Caco-2 (cell line): ENCODE measurements around the gene PLEKHF1. TPM values are rescaled to one million over a fixed set of nuclear protein-coding genes. Genes with fewer than 3 reads are reported as not detected.
A peak's percentile ranks its signal among the peaks of the same experiment; 100 is the strongest.

Source experiments
- BruUV-seq: library from RNA; stranded (reverse); fragments of 400-500 nt; replicated peaks from 2 replicates; lab custom pipeline; 2021; lab: Mats Ljungman, UMichigan
- CTCF ChIA-PET: fragments of 300-600 bp; sonication (Branson Sonifier 250); formaldehyde crosslinking; loops from one replicate; lab custom pipeline; 2022; ENCODE audit warnings: antibody characterized with exemption; lab: Charles Lee
- POLR2A ChIA-PET: fragments of 300-600 bp; sonication (Branson Sonifier 250); formaldehyde crosslinking; loops from one replicate; lab custom pipeline; 2022; ENCODE audit warnings: antibody characterized with exemption; lab: Charles Lee
- DNase-seq, 2 experiments: peaks; one replicate each; pipeline versions ENCODE4 v3.0.0 to v3.0.0-alpha.2; 2020 to 2022
- H3K27me3 ChIP-seq: replicated peaks from 2 replicates; pipeline ENCODE4 v1.6.0; 2011; ENCODE audit warnings: low read length; ENCODE audit not compliant: control insufficient read depth, insufficient read depth
- H3K36me3 ChIP-seq: 2 replicates; pipeline ENCODE4 v1.5.1; 2011; ENCODE audit warnings: low read length; ENCODE audit not compliant: control insufficient read depth, insufficient read depth
- H3K4me1 ChIP-seq: fragments of 250-450 bp; sonication (Bioruptor Pico); 2 replicates; pipeline ENCODE4 v1.5.1; 2020; ENCODE audit warnings: mild to moderate bottlenecking
- H3K4me3 ChIP-seq: 2 replicates; pipeline ENCODE4 v1.5.1; 2011; ENCODE audit warnings: low read depth, mild to moderate bottlenecking, control low read depth, low read length
- H3K9me3 ChIP-seq: fragments of 250-450 bp; sonication (Bioruptor Pico); 2 replicates; pipeline ENCODE4 v1.5.1; 2020; ENCODE audit warnings: mild to moderate bottlenecking, moderate library complexity
- H3K27ac Mint-ChIP-seq: one replicate; pipeline ENCODE4 v1.8.0; 2022; ENCODE audit warnings: mixed read lengths; ENCODE audit not compliant: unreplicated experiment
- H3K27me3 Mint-ChIP-seq: one replicate; pipeline ENCODE4 v1.8.0; 2022; ENCODE audit warnings: mixed read lengths; ENCODE audit not compliant: insufficient read depth, unreplicated experiment
- H3K36me3 Mint-ChIP-seq: one replicate; pipeline ENCODE4 v1.8.0; 2022; ENCODE audit warnings: mild to moderate bottlenecking, mixed read lengths; ENCODE audit not compliant: insufficient read depth, unreplicated experiment
- H3K4me1 Mint-ChIP-seq: one replicate; pipeline ENCODE4 v1.8.0; 2022; ENCODE audit warnings: low read depth, mixed read lengths; ENCODE audit not compliant: unreplicated experiment
- H3K4me3 Mint-ChIP-seq: one replicate; pipeline ENCODE4 v1.8.0; 2022; ENCODE audit warnings: mild to moderate bottlenecking, moderate library complexity, mixed read lengths; ENCODE audit not compliant: unreplicated experiment
- H3K9me3 Mint-ChIP-seq: one replicate; pipeline ENCODE4 v1.8.0; 2022; ENCODE audit warnings: mixed read lengths; ENCODE audit not compliant: unreplicated experiment
- CTCF ChIP-seq, 2 experiments: fragments of 200-600 bp in 1 of 2; IDR thresholded peaks; 1 replicate in 1 of 2; 2 replicates in 1 of 2; pipeline versions ENCODE4 v1.5.1 to v1.8.0; 2011 to 2022; ENCODE audit warnings: antibody characterized with exemption in 1 of 2, control low read depth in 1 of 2, inconsistent platforms in 1 of 2, low read depth in 1 of 2, low read length in 1 of 2, mild to moderate bottlenecking in 1 of 2, moderate library complexity in 1 of 2; ENCODE audit not compliant: insufficient read depth in 1 of 2, severe bottlenecking in 1 of 2, unreplicated experiment in 1 of 2
- intact Hi-C: fragments of 100-400 bp; cut with micrococcal nuclease; formaldehyde crosslinking; loops from one replicate; pipeline ENCODE4 v1.10.0; 2022; ENCODE audit not compliant: unreplicated experiment
- total RNA-seq: library from RNA; stranded (reverse); gene quantifications from 2 replicates; pipeline ENCODE4 v1.2.3, GENCODE V29; 2022

The PLEKHF1 gene
- total RNA-seq, 1 experiment from 2014 or later, result 5.0 TPM

GRCh38 chr19:29724746-29725145, 59.5 kb downstream of the PLEKHF1 start:
- H3K27ac Mint-ChIP-seq, result no peak overlapping the region
- H3K36me3 Mint-ChIP-seq, result no peaks in the 10 kb centered on the region
- no TSS peak for BruUV-seq
- H3K4me3 Mint-ChIP-seq, result peak overlapping the region; percentile 35
- peaks cover 15% of the 10 kb centered on the region for H3K27me3 Mint-ChIP-seq
- DNase-seq, result no peak
- intact Hi-C loops, result loop anchor here (1.0 kb wide), 1 partner anchor 8 kb away; no protein-coding TSS in a partner anchor
- TF ChIP-seq CTCF (IDR thresholded peaks at IDR 0.05; ENCODE audit: insufficient read depth in 1 of 2, low read depth in 1 of 2, low read length in 1 of 2, severe bottlenecking in 1 of 2, unreplicated experiment in 1 of 2), result no peak
- Histone ChIP-seq H3K4me3 (no peak overlapping the region), H3K36me3 (no peaks in the 10 kb centered on the region), H3K9me3 (no peaks in the 10 kb centered on the region), H3K4me1 (no peaks in the 10 kb centered on the region), H3K27me3 (no peaks in the 10 kb centered on the region)
- H3K9me3 Mint-ChIP-seq, result no peaks in the 10 kb centered on the region
- POLR2A ChIA-PET, result no interaction called here
- H3K4me1 Mint-ChIP-seq, result no peaks in the 10 kb centered on the region
- CTCF ChIA-PET, result interaction anchor here (0.5 to 0.7 kb wide), 4 partner anchors 35 to 211 kb away, joined by 4 to 7 read pairs (median 5); no protein-coding TSS in a partner anchor

Other genes with a start within 250 kb of the PLEKHF1 start
- gene VSTM2B, start 139.5 kb upstream of the PLEKHF1 start, total RNA-seq, result not detected in 2 replicates
- 75.0 and 77.5 TPM in 2 replicates for gene POP4, start 59.2 kb upstream of the PLEKHF1 start, total RNA-seq
- 20.8 and 23.6 TPM in 2 replicates for gene C19orf12, start 49.8 kb downstream of the PLEKHF1 start, total RNA-seq
- 29.7 and 33.2 TPM in 2 replicates for gene CCNE1, start 146.5 kb downstream of the PLEKHF1 start, total RNA-seq